Skeletal muscle tissue (tissue), 4 donors: Measurements from ENCODE around the gene CHRDL1. TPM values are rescaled to one million over a fixed set of nuclear protein-coding genes. Genes with fewer than 3 reads are reported as not detected.

Experiments
- H3K27ac ChIP-seq: one replicate; pipeline ENCODE4 v1.7.0; 2013; ENCODE audit warnings: mild to moderate bottlenecking, low read depth, low read length, inconsistent platforms
- H3K27me3 ChIP-seq, 3 donors: one replicate each; pipeline ENCODE4 v1.7.0; 2013; ENCODE audit warnings: low read length in 3 of 3; ENCODE audit not compliant: control insufficient read depth in 3 of 3, insufficient read depth in 3 of 3
- H3K36me3 ChIP-seq, 3 donors: one replicate each; pipeline ENCODE4 v1.7.0; 2013; ENCODE audit warnings: low read length in 3 of 3; ENCODE audit not compliant: control insufficient read depth in 3 of 3, insufficient read depth in 3 of 3
- H3K4me1 ChIP-seq, 3 donors: one replicate each; pipeline ENCODE4 v1.7.0; 2013; ENCODE audit warnings: low read length in 3 of 3, mild to moderate bottlenecking in 3 of 3; ENCODE audit not compliant: control insufficient read depth in 3 of 3, insufficient read depth in 3 of 3
- H3K4me3 ChIP-seq, 3 donors: one replicate each; pipeline ENCODE4 v1.7.0; 2013; ENCODE audit warnings: low read length in 3 of 3
- H3K9ac ChIP-seq, 3 donors: one replicate each; pipeline ENCODE4 v1.7.0; 2013; ENCODE audit warnings: low read length in 3 of 3, mild to moderate bottlenecking in 3 of 3, moderate library complexity in 2 of 3, low read depth in 1 of 3
- H3K9me3 ChIP-seq, 3 donors: one replicate each; pipeline ENCODE4 v1.7.0; 2013; ENCODE audit warnings: low read length in 3 of 3; ENCODE audit not compliant: control insufficient read depth in 3 of 3
- total RNA-seq: library from RNA; depleted of rRNA; stranded (reverse); fragments of >200 nt; gene quantifications from one replicate; pipeline ENCODE4 v1.2.3, GENCODE V29; 2014
- donor health status: Osteomylitis.

The CHRDL1 gene
- total RNA-seq, 1 donor from 2014 or later = 12.5 TPM

DNA sequence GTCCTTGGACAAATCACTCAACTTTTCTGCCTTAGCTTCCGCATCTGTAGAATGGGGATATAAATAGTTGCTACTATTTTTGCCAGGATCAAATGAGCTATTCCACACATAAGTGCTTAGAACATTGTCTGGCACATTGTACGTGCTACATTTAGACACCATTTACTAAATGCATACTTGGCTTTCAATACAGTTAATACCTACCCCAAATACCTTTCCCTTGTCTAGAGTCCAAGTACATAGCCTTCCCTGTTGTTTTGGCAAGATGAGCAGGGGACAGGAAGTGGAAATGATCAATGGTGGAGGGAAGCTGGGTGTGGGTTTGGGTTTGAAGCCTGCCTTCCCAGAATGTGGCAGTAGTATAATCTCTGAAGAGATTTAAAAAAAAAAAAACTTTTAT lies 82.0 kb downstream of the CHRDL1 start:
- Histone ChIP-seq H3K4me1 (no peaks in the 10 kb centered on the region), H3K9ac (no peak overlapping the region), H3K9me3 (no peaks in the 10 kb centered on the region), H3K27ac (no peak overlapping the region), H3K4me3 (no peak overlapping the region), H3K36me3 (no peaks in the 10 kb centered on the region), H3K27me3 (no peaks in the 10 kb centered on the region)

DNA sequence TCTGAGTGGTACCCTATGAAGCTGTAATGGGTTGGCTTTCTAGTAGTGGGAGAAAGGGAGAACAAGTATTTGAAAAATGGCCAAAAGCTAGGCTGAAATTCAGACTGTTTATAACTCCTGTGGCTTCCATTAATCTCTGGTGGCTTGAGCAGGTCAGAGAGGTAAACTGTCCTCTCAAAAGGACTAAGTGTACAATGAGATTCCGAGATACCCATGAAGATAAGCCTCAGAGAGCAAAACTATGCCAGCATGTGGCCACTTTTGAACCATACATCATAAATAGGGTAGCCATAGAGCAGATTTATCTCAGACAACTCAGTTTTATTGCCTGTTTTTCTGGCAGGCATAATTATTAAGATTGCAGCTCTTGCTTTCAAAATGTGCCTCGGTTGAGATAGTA lies 89.2 kb downstream of the CHRDL1 start:
- Histone ChIP-seq H3K9ac (no peak overlapping the region), H3K27me3 (peaks cover 0 to 4% (median 0%) of the 10 kb centered on the region in 3 donors), H3K4me1 (no peaks in the 10 kb centered on the region), H3K36me3 (no peaks in the 10 kb centered on the region), H3K9me3 (peaks cover 0 to 2% (median 0%) of the 10 kb centered on the region in 3 donors), H3K27ac (no peak overlapping the region), H3K4me3 (no peak overlapping the region)

DNA sequence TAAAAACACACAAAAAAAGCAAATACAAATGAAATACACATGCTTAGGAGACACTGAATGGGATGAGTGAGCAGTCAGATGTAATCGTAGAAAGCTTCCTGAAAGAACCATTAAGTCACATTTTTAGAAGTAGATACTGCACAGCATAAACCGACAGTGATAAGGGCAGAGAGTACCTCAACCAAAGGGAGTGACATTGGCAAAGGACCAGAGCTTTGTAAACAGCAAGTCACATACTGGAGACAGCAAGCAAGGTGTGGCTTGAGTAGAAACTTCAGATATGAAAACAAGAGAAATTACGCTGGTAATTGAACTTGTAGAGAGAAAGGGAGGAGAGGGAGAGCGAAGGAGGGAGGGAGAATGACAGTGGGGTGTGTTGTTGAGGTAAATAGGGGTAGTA lies 92.0 kb downstream of the CHRDL1 start:
- Histone ChIP-seq H3K9ac (no peak overlapping the region), H3K36me3 (no peaks in the 10 kb centered on the region), H3K4me3 (no peak overlapping the region), H3K9me3 (peaks cover 0 to 2% (median 0%) of the 10 kb centered on the region in 3 donors), H3K27ac (no peak overlapping the region), H3K4me1 (no peaks in the 10 kb centered on the region), H3K27me3 (peaks cover 0 to 4% (median 0%) of the 10 kb centered on the region in 3 donors)

DNA sequence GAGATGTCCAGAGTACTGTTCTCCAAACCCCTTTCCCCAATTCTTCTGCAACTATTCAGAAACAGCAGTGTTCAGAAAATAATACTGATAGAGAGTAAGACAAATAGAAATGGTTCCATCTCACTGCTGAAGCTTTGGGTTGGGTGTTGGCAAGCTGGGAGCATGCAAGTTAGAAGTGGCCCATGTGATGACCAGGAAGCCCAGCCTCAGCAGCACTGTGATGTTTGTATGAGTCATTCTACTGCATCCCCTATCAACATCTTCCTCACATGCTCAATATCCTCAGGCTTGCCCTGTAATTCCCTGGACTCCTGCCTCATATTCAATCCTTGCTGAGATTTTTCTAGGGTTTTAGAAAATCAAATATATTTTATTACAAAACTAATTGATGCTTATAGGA lies 96.5 kb downstream of the CHRDL1 start:
- Histone ChIP-seq H3K27me3 (peaks cover 0 to 4% (median 0%) of the 10 kb centered on the region in 3 donors), H3K27ac (no peak overlapping the region), H3K9me3 (no peaks in the 10 kb centered on the region), H3K4me3 (no peak overlapping the region), H3K4me1 (no peaks in the 10 kb centered on the region), H3K36me3 (no peaks in the 10 kb centered on the region), H3K9ac (no peak overlapping the region)

DNA sequence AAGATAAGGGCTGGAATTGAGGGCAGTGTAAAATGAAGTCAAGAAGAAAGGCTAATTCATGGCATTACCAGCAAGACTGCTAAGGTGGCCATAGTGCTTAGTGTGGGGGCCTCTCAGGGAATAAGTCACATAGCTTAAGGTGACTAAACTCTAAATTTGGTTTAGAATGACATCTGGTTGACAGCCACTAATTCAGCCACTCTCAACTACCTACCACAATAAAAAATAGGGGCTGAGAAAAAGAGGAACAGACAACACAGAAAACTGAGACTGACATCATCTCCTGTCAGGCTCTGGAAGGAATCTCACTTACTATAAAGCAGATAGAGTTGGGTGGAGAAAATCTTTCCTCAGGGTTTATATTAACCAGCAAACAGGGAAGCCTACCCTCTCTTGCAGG lies 96.9 kb downstream of the CHRDL1 start:
- H3K4me1 ChIP-seq = no peaks in the 10 kb centered on the region
- H3K27me3 ChIP-seq = peaks cover 0 to 4% (median 0%) of the 10 kb centered on the region in 3 donors
- H3K27ac ChIP-seq = no peak overlapping the region
- H3K9ac ChIP-seq = no peak overlapping the region
- no peaks in the 10 kb centered on the region for H3K9me3 ChIP-seq
- H3K36me3 ChIP-seq = no peaks in the 10 kb centered on the region
- H3K4me3 ChIP-seq = no peak overlapping the region

DNA sequence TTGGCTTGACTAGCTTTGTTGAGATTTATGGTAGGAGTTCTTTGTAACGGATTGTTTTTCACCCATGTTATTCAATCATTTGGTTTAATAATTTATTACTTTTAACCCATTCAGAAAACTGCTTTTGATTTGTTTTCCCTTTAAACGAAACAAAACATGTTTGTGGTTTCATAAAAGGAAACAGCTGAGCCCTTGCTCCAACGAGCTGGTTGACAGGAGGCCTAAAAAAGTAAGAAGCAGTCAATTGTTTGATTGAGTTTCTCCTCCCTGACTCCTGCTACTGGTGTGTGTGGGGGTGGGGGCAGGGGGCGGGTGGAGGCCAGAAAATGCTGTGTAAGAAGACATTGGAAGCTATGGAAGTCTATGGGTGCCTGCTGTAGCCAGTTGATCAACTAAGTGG lies 102.8 kb downstream of the CHRDL1 start:
- no peaks in the 10 kb centered on the region for H3K27me3 ChIP-seq
- no peak overlapping the region for H3K27ac ChIP-seq
- H3K9me3 ChIP-seq = no peaks in the 10 kb centered on the region
- H3K4me3 ChIP-seq = no peak overlapping the region
- no peaks in the 10 kb centered on the region for H3K36me3 ChIP-seq
- H3K9ac ChIP-seq = no peak overlapping the region
- H3K4me1 ChIP-seq = no peaks in the 10 kb centered on the region

DNA sequence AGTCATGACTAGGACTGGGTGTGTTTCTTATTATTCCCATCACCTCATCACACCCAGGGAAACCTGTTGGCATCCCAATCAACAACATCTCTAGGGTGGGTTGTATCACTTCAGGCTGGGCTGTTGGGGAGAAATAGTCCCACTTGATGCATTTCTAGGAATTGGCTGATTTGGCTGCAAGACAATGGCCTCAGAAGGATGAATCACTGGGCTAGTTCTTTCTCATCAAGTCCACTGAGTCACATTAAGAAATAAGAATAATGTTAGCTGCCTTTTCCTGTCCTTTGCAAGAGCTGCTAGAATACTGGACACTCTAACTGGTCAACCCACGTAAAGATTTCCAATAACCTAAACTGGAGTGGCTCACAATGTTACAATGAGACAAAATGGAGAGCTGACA lies 104.2 kb downstream of the CHRDL1 start:
- no peak overlapping the region for H3K4me3 ChIP-seq
- no peaks in the 10 kb centered on the region for H3K9me3 ChIP-seq
- no peaks in the 10 kb centered on the region for H3K4me1 ChIP-seq
- H3K36me3 ChIP-seq = no peaks in the 10 kb centered on the region
- no peak overlapping the region for H3K9ac ChIP-seq
- H3K27ac ChIP-seq = no peak overlapping the region
- H3K27me3 ChIP-seq = no peaks in the 10 kb centered on the region

DNA sequence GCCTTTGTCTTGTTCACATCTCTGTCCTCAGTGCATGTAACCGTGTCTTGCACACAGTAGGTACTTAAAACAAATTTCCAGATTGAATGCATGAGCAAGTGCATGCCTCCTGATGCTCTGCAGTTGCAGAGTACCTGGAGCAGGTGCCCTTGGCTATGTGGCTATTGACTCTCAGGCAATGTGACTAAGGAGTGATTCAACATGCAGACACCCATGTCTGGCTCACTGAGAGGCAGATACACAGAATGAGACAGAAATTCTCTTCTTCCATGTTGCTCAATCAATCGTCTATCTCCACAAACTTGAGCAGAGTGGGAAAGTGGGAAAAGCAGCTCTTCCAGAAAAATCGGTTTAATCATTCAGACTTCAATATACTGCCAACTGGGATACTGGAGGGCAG lies 111.0 kb downstream of the CHRDL1 start:
- H3K27ac ChIP-seq = no peak overlapping the region
- no peaks in the 10 kb centered on the region for H3K36me3 ChIP-seq
- H3K4me3 ChIP-seq = no peak overlapping the region
- peaks cover 0 to 2% (median 0%) of the 10 kb centered on the region in 3 donors for H3K27me3 ChIP-seq
- H3K9me3 ChIP-seq = no peaks in the 10 kb centered on the region
- no peaks in the 10 kb centered on the region for H3K4me1 ChIP-seq
- H3K9ac ChIP-seq = no peak overlapping the region

DNA sequence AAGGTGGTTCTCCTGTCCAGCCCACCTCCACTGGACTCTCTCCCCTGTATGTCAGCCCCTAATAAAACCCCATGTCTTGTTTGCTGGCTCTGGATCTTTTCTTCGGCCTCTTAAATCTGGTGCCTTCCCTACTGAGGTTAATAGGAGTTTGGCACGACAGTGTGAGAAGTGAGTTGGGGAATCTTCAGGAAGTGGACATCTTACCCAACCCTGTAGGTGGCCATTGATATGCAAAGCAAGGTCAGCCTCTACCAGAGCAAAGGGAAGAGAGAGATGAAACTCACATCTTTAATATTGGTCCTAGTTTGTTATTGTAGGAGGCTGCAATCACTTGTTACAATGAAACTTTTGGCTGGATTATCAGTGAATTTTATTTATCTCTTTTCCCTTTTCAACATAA lies 111.7 kb downstream of the CHRDL1 start:
- peaks cover 0 to 2% (median 0%) of the 10 kb centered on the region in 3 donors for H3K27me3 ChIP-seq
- H3K36me3 ChIP-seq = no peaks in the 10 kb centered on the region
- H3K27ac ChIP-seq = no peak overlapping the region
- H3K4me3 ChIP-seq = no peak overlapping the region
- H3K4me1 ChIP-seq = no peaks in the 10 kb centered on the region
- no peak overlapping the region for H3K9ac ChIP-seq
- no peaks in the 10 kb centered on the region for H3K9me3 ChIP-seq

DNA sequence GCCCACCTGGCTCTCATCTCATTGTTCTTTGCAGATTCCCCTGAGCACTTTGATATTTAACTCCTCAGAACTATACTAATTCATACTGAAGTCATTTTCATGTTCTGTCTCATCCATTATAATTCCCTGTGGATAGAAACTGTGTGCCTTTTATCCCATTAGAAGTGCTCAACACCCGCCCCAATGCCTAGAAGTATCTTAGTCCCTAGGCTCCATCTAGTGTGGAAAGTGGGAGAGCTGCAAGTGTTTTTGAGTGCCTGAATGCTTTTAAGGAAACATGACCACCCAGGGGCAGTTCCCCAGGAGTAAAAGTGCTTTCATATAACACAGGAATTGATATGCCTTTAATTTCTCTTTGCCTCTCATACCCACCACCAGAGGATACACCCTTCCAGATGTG lies 117.0 kb downstream of the CHRDL1 start:
- Histone ChIP-seq H3K4me1 (no peaks in the 10 kb centered on the region), H3K27me3 (peaks cover 0 to 2% (median 0%) of the 10 kb centered on the region in 3 donors), H3K36me3 (no peaks in the 10 kb centered on the region), H3K9ac (no peak overlapping the region), H3K27ac (no peak overlapping the region), H3K9me3 (no peaks in the 10 kb centered on the region), H3K4me3 (no peak overlapping the region)

DNA sequence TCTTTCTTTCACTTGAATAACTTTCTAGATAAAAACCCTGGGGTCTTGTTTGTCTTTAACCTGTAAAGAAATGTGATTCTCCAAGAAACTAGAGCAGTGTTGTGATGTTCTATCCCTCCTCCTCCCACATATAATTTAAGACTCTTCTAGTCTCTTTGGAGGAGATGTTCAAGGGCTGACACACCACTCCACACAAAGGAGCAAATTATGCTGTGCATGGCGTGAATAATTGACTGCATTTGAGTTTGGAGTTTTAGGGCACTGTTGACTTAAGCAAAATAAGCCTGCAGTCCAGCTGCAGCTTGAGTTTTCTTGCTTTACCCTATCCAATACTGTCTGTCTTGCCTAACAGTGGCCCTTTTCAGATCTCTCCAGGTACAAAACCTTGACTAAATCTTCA lies 119.7 kb downstream of the CHRDL1 start:
- Histone ChIP-seq H3K4me1 (no peaks in the 10 kb centered on the region), H3K27me3 (no peaks in the 10 kb centered on the region), H3K9ac (no peak overlapping the region), H3K9me3 (no peaks in the 10 kb centered on the region), H3K4me3 (no peak overlapping the region), H3K27ac (no peak overlapping the region), H3K36me3 (no peaks in the 10 kb centered on the region)
